Ovary (tissue), 9 donors: ENCODE results near the gene SLC37A4. TPM values are rescaled to one million over a fixed set of nuclear protein-coding genes. Genes with fewer than 3 reads are reported as not detected.
"Not testable (repeated sequence)": the region's sequence is repeated elsewhere in the genome, so short reads cannot be mapped to it uniquely, and the experiment has no call there.

Experiments
- DNase-seq, 5 donors: peaks; one replicate each; pipeline ENCODE4 v3.0.0-alpha.2; 2019 to 2020
- H3K27ac ChIP-seq, 2 donors: fragments of 200-600 bp; one replicate each; pipeline versions ENCODE4 v1.5.1 to v1.8.0; 2019 to 2022
- H3K27me3 ChIP-seq: fragments of 200-600 bp; one replicate; pipeline ENCODE4 v1.8.0; 2022
- H3K36me3 ChIP-seq: fragments of 200-600 bp; sonication (generic); one replicate; pipeline ENCODE4 v1.5.1; 2019
- H3K4me1 ChIP-seq: one replicate; pipeline ENCODE4 v1.8.1; 2013; ENCODE audit warnings: mild to moderate bottlenecking, moderate library complexity; ENCODE audit not compliant: insufficient read depth
- H3K4me3 ChIP-seq: fragments of 200-600 bp; sonication (generic); one replicate; pipeline ENCODE4 v1.5.1; 2017
- H3K9me3 ChIP-seq, 2 donors: fragments of 200-600 bp in 1 of 2; sonication (generic) in 1 of 2; one replicate each; pipeline versions ENCODE4 v1.5.1 to v1.8.1; 2013 to 2019; ENCODE audit warnings: mild to moderate bottlenecking in 1 of 2, moderate library complexity in 1 of 2
- EP300 ChIP-seq: sonication (generic); formaldehyde crosslinking; IDR thresholded peaks from one replicate; pipeline ENCODE4 v1.6.1; 2017; ENCODE audit warnings: antibody characterized with exemption
- POLR2A ChIP-seq: fragments of 450-650 bp; IDR thresholded peaks from one replicate; pipeline ENCODE4 v1.6.1; 2017; ENCODE audit warnings: antibody characterized with exemption, mild to moderate bottlenecking, moderate library complexity
- WGBS, 3 donors: extraction: QIAGEN DNeasy Blood & Tissue Kit in 1 of 3; methylation state at CpG; one replicate each; pipeline versions ENCODE4 v1.1.5 to v1.1.7; 2013 to 2017; 5-methylcytosine and 5-hydroxymethylcytosine counted together
- intact Hi-C, 4 donors: fragments of 100-400 bp; cut with DNase I; formaldehyde crosslinking; loops; one replicate each; pipeline versions ENCODE4 v1.11.0 to v1.15.1; 2022 to 2023
- polyA plus RNA-seq, 2 donors: library from polyadenylated mRNA; stranded (reverse); fragments of 200-250 nt in 1 of 2; fragments of 350-450 nt in 1 of 2; fragmentation: Illumina TruSeq in 1 of 2; extraction: RNeasy Lipid Tissue Mini Kit (QIAGEN cat#74804) in 1 of 2; gene quantifications; one replicate each; pipeline ENCODE4 v1.2.3, GENCODE V29; 2013 to 2014
- total RNA-seq, 7 donors: library from RNA; depleted of rRNA in 2 of 7; stranded (reverse); fragments of >200 nt in 2 of 7; fragmentation: NEBNext Ultra II Directional in 3 of 7; extraction: Animal tissue kit (Norgen Biotek cat#: 25700) in 3 of 7; gene quantifications; one replicate each; pipeline versions ENCODE4 v1.1.0 to v1.2.4, GENCODE V29; 2016 to 2023
- TF ChIP-seq, protein P1 (sequence below), 3 donors: fragments of 450-650 bp in 2 of 3; fragments of 200-600 bp in 1 of 3; IDR thresholded peaks; one replicate each; pipeline versions ENCODE4 v1.5.1 to v1.8.0; 2016 to 2022; ENCODE audit warnings: antibody characterized with exemption in 3 of 3, mild to moderate bottlenecking in 1 of 3
- donor health status: DM: no; HTN: no; CAD: no; lungs with moderate emphysema.
- donor health status: DM: no; HTN: no; CAD: no.
- donor health status: Bipolar disorder and iron deficiency.
- donor health status: DM: yes; HTN: yes; CAD: no.
- donor health status: DM: no; HTN: no; CAD: no.
- donor health status: DM: yes; HTN: yes; CAD: no.

Gene SLC37A4
- total and polyA plus RNA-seq, 9 donors, result 10.5 to 38.1 (median 13.2) TPM

GRCh38 chr11:119067371-119068222 lies 36.9 kb upstream of the SLC37A4 start, which contains the start of gene VPS11:
Gene VPS11 (plus strand): TSS chr11:119067818. CDS start chr11:119067824, 6 bp downstream.
- no peaks in the 10 kb centered on the region for H3K4me1 ChIP-seq
- TF ChIP-seq, protein P1, sequence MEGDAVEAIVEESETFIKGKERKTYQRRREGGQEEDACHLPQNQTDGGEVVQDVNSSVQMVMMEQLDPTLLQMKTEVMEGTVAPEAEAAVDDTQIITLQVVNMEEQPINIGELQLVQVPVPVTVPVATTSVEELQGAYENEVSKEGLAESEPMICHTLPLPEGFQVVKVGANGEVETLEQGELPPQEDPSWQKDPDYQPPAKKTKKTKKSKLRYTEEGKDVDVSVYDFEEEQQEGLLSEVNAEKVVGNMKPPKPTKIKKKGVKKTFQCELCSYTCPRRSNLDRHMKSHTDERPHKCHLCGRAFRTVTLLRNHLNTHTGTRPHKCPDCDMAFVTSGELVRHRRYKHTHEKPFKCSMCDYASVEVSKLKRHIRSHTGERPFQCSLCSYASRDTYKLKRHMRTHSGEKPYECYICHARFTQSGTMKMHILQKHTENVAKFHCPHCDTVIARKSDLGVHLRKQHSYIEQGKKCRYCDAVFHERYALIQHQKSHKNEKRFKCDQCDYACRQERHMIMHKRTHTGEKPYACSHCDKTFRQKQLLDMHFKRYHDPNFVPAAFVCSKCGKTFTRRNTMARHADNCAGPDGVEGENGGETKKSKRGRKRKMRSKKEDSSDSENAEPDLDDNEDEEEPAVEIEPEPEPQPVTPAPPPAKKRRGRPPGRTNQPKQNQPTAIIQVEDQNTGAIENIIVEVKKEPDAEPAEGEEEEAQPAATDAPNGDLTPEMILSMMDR (IDR thresholded peaks at IDR 0.05), result no peak
- TF ChIP-seq EP300 (peak; percentile 55), POLR2A (peak; percentile 57)
- DNase-seq, result peak; percentile 95 to 98 (median 97)
- 0% methylated on average over 44 to 49 of the region's 49 CpGs for WGBS, 3 donors
- peak within 1 kb of the TSS; percentile 84 for H3K4me3 ChIP-seq
- H3K9me3 ChIP-seq, result no peaks in the 10 kb centered on the region
- H3K36me3 ChIP-seq, result no peaks in the 10 kb centered on the region
- intact Hi-C loops, result no loop called here
- H3K27ac ChIP-seq, result peak within 1 kb of the TSS; percentile 66 to 78
- H3K27me3 ChIP-seq, result no peaks in the 10 kb centered on the region

DNA sequence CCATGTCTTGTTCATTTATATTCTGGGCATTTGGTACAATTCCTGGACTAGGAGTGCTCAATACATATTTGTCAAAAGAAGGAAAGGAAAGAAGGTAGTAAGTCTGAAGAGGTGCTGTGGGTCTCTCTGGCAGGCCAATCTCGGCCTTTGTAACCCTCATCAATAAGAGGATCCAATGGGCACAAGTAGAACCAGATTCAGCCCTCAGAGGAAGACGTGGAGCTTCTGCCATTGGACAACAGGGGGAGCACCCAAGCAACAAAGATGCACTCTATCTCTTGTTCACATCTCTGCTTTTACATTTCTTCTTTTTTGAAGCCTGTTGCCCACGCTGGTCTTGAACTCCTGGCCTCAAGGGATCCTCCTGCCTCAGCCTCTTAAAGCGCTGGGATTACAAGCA lies 34.7 kb upstream of the SLC37A4 start:
- H3K27ac ChIP-seq, result no peak overlapping the region

DNA sequence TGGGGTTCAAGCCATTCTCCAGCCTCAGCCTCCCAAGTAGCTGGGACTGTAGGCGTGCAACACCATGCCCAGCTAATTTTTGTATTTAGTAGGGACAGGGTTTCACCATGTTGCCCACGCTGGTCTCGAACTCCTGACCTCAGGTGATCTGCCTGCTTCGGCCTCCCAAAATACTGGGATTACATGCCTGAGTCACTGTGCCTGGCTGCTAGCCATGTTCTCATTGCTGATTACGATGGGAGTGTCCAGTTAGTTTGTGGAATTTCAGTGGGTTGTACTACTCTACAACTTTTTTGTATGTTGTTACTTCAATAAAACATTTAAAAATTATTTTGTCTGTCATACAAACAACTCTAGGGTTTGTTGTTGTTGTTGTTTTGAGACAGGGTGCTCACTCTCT lies 32.1 kb upstream of the SLC37A4 start:
- TF ChIP-seq EP300, result no peak
- TF ChIP-seq, protein P1 (IDR thresholded peaks at IDR 0.05), result no peak
- no peak for TF ChIP-seq POLR2A
- no peak overlapping the region for H3K27ac ChIP-seq
- no peaks in the 10 kb centered on the region for H3K4me1 ChIP-seq
- peak in 4 of 5 donors; percentile 57 to 72 (median 60) for DNase-seq
- H3K9me3 ChIP-seq, result no peaks in the 10 kb centered on the region
- H3K36me3 ChIP-seq, result no peaks in the 10 kb centered on the region
- H3K4me3 ChIP-seq, result no peak overlapping the region
- no peaks in the 10 kb centered on the region for H3K27me3 ChIP-seq
- intact Hi-C loops, result no loop called here
- 31 to 41% (median 40%) methylated on average over 5 of the region's 5 CpGs for WGBS, 3 donors

More for the DNA sequence above, 34.7 kb upstream of the SLC37A4 start:
- Histone ChIP-seq H3K4me1 (no peaks in the 10 kb centered on the region), H3K4me3 (no peak overlapping the region), H3K36me3 (no peaks in the 10 kb centered on the region), H3K9me3 (no peaks in the 10 kb centered on the region), H3K27me3 (no peaks in the 10 kb centered on the region)
- intact Hi-C loops, result no loop called here
- WGBS, 3 donors, result 72 to 74% (median 73%) methylated on average over 4 of the region's 4 CpGs
- no peak for DNase-seq
- TF ChIP-seq, protein P1 (IDR thresholded peaks at IDR 0.05), result no peak
- TF ChIP-seq EP300, result no peak

DNA sequence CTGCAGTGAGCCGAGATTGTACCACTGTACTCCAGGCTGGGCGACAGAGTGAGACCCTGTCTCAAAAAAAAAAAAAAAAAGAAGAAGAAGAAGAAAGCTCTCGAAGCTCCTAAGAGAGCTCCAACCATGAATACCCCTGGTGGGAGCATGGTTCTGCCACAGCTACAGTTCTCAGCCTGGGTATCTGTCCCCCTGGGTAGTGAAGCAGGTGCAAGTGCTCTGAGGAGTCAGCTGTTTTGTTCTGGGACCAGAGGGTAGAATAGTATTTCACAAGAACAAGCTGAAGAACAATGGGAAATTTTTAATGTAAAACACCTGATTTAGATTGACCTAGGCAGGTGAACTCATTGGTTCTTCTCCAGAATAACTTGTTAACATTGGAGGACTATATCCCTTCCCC lies 30.6 kb upstream of the SLC37A4 start:
- H3K9me3 ChIP-seq, result no peaks in the 10 kb centered on the region
- WGBS, 3 donors, result 92 to 97% (median 96%) methylated on average over 3 of the region's 3 CpGs
- H3K4me3 ChIP-seq, result no peak overlapping the region
- DNase-seq, result no peak
- intact Hi-C loops, result no loop called here
- no peaks in the 10 kb centered on the region for H3K36me3 ChIP-seq
- H3K4me1 ChIP-seq, result no peaks in the 10 kb centered on the region
- H3K27ac ChIP-seq, result no peak overlapping the region
- no peaks in the 10 kb centered on the region for H3K27me3 ChIP-seq
- TF ChIP-seq, protein P1 (IDR thresholded peaks at IDR 0.05), result no peak
- TF ChIP-seq EP300 (no peak), POLR2A (no peak)

DNA sequence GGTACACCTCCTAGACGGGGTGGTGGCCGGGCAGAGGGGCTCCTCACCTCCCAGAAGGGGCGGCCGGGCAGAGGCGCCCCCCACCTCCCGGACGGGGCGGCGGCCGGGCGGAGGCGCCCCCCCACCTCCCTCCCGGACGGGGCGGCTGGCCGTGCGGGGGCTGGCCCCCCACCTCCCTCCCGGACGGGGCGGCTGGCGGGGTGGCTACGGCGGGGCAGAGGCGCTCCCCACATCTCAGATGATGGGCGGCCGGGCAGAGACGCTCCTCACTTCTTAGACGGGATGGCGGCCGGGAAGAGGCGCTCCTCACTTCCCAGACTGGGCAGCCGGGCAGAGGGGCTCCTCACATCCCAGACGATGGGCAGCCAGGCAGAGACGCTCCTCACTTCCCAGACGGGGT lies 28.5 kb upstream of the SLC37A4 start:
- H3K27ac ChIP-seq, intact Hi-C loops, H3K36me3 ChIP-seq, DNase-seq, H3K27me3 ChIP-seq, H3K4me3 ChIP-seq, H3K4me1 ChIP-seq, H3K9me3 ChIP-seq: not testable (repeated sequence)
- WGBS, 3 donors, result 86 to 93% (median 87%) methylated on average over 16 to 29 of the region's 35 CpGs
